ENCODE data around the gene ACSS1.

The ACSS1 gene

DNA sequence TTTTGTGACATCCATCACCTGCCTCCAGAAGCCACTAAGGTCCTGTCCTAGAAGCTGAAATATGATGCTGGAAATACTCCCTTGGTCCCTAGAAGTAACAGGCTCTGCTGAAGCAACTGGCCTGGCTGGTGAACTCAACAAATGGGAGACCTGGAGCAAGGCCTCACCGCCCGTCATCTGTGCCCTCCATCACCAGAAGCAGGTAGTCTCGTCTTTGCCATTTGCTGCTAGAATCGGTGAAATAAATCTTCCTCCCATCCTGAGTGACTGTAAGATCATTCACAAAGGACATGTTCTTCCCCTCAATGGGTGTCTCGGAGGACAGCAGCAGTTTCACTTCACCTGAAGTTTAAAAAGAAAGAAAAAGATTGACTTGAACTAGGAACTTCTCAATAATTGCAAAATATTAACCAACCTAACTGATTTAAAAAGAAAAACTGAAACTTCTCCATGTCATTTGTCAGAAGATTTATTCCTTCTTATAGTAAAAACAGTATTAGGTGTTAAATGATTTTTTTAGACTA is 87.8 kb downstream of the ACSS1 start:
- DNase-seq: no peak

DNA sequence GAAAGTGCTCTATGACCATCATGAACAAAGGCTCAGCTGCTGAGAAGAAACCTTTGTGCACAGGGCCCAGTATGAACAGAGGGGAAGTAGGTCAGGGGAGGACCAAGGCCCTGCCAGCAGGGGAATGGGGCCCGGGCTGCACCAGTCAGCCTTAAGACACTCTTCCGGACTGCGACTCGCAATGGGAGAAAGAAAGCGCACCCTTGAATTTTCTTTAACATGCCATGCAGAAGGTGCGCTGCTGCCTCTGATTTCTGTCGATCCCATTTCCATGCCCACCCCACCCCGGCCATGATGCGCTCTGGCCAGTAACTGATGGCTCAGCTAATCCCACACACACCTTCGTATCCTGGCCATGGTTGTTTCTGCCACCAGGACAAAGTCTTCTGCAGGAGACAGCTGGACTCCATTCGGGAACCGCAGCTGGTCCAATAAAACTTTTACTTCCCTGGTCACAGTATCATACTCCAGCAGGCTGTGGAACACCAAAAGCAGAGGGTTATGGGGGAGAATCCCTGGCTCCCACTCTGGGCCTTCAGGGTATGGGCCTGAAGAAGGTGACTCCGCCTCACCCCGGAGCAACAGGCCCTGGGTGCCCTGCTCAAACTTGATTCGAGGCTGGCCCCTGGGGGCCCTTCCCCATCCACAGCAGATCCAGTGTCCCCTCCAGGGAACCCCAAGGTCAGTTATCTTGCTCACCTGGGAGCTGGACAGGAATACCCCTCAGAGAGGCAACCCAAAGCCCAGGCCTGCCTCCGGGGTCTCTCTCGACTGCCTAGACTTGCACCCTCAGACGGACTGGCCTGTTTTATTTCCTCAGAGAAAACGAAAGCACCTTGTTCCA is 88.5 kb downstream of the ACSS1 start:
- no peak for DNase-seq

DNA sequence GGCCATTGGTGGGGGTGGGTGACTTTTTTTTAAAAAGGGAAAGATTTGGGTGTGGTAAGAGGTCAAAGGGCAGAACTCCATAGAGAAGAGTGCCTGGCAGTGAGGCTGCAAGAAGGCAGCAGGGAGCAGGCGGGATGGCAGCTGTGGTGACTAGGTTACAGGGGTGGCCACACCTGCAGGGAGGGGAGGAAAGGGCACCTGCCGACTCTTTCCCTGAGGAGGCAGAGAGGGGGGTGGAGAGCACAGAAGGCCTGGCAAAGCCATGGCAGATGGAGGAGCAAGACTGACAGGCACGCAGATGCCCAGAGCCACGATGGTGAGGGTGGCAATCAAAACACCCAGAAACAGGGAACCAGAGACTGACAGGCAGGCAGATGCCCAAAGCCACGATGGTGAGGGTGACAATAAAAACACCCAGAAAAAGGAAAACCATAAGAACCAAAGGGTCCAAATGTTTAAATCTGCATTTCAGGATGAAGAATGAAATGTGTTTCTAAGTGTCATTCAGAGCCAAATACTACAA is 89.6 kb downstream of the ACSS1 start:
- DNase-seq: no peak

DNA sequence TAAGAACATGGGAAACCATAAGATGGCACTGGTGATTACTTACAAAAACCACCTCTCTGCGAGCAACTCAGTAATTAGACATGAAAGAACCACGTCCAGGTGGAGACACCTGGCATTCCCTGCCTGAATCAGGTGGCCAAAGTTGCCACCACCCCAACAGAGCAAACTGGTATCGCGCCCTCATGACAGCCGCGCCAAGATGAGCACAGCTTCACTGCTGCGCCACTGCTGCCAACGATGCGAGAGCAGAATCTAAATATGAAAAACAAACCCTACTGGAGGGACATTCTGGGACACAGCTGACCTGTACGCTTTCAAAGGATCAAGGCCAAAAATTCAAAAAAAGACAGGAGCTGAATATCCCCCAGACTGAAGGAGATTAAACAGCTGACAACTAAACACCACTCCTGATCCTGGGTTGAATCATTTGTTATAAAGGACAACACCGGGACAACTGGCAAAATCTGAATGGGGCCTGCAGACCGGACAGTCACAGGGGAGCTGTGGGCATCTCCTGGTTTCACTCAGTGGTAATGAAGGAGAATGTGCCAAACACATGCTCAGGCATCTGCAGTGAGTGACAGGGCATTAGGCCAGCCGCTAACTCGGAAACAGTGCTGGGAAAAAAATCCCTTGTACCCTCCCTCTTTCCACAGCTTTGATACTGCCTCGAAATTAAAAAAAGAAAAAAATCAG is 91.5 kb downstream of the ACSS1 start:
- DNase-seq: no peak

DNA sequence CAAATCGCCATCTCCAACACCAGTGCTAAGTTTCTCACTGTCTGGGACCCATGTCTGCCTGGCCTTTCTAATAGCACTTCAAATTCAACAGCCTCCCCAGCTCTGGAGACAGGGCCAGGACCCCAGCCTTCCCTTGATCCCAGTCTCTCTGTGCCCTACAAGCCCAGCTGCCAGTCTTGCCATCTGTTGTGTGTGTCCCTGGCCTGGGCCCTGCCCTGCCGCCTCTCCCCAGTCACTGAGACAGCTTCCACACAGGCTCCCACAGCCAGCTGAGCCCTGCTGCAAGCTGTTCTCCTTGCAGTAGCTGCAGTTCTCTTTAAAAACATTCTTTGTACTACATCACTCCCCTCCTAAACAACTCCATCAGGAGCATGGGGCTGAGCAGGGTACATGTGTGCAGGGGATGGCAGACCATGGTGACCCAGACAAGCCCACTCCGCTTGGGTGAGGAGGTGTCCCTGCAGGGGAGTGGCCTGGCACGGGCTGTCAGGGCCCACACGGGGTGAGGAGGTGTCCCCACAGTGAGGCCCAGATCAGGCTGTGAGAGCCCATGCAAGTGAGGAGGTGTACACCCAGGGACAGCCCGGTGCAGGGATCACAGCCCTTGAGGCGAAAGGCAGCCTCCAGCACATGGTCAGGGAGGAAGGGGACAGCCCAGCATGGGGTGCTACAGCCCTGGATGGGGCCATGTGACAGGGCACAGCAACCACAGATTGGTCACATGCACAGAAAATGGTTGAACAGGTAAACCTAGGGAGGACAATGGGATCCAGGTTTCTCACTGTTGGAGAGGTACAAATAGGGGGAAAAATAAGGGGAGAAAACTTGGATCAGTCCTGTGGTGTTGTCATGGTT is 92.6 kb downstream of the ACSS1 start:
- no peak for DNase-seq

DNA sequence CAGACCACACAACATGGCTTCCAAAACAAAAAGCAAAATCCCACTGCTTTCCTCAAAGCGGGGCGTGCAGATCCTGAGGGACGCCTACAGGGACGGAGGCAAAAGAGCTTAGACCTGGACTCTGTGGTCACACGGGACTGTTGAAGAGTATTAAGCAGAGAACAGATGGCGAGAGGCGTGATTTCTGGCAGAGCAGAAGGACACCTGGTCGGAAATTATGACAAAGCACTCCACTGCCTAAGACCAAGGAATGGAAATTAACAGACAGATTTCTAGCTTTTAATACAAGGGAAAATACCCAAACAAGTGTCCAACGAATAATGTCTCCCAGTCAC is 93.5 kb downstream of the ACSS1 start:
- DNase-seq: no peak

DNA sequence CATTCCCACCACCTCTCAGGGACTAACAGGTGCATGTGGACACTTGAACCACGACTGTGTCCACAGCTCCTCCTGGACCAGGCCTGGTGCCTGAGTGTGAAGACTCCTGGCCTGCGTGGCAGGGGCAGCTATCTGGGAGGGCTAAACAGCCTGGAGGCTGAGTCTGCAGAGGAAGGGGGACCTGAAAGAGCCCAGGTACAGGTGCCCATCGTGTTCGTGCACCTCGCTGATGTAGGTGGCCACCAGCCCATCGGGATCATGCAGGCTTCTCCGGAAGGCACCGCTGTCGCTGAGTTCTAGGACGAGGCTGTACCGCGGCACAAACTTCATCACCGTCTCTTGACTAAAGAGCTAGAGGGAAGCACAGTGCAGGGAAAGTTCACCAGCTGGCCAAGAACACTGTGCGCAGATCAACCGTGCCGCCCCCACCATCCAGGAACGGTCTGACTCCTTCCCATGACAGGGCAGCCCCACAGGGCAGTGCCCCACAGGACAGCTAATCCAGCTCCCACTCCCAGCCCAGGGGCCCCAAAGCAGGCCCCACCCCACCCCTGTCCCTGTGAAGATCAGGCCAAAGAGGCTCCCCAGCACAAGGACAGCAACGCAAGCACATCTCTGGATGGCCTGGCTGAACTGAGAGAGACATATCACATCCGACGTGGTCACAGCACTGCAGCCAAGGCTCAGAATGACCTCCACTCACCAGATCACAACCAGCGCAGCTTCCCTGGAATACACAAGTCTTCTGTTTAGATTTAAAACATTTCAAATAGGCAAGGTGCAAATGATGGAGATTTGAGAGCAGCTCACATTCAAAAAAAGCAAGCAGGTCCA is 94.0 kb downstream of the ACSS1 start:
- DNase-seq: no peak

DNA sequence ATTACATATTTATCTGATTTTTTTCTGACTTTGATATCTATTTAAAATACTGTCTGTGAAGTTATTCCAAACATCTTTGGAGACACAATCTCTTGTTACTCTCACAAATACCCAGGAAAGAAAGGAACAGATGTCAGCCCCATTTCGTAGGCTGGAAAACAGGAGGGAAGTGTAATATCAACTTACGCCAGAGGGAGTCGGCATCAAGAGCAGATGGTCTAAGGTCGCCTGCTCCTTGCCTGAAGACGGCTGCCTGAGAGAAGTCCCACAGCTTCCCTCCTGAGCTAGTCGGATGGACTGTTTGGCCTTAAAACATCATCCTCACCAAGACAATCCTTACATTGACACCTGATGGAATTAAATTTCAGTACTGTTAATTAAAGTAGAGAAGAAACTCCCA is 95.4 kb downstream of the ACSS1 start:
- no peak for DNase-seq

DNA sequence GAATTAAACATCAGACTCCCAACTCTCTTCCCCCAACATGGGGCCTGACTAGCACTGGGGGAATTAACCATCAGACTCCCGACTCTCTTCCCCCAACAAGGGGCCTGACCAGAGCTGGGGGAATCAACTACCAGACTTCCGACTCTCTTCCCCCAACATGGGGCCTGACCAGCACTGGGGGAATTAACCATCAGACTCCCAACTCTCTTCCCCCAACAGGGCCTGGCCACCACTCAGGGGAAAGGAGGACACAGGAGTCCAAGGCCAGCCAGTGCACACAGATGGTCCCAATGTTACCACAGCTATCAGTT is 95.8 kb downstream of the ACSS1 start:
- no peak for DNase-seq

DNA sequence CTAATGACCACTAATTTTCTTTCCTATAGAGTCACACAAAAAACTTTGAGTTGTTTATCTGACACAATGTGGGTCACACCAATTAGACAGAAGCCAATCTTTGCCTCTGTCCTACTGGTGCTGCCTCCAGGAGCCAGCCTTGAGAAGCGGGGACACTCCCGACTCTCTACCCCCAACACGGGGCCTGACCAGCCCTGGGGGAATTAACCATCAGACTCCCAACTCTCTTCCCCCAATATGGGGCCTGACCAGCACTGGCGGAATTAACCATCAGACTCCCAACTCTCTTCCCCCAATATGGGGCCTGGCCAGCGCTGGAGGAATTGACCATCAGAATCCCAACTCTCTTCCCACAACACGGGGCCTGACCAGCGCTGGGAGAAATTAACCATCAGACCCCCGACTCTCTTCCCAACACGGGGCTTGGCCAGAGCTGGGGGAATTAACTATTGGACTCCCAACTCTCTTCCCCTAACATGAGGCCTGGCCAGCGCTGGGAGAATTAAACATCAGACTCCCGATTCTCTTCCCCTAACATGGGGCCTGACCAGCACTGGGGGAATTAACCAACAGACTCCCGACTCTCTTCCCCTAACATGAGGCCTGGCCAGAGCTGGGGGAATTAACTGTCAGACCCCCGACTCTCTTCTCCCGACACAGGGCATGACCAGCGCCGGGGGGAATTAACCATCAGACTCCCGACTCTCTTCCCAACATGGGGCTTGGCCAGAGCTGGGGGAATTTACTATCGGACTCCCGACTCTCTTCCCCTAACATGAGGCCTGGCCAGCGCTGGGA is 96.4 kb downstream of the ACSS1 start:
- DNase-seq: no peak

DNA sequence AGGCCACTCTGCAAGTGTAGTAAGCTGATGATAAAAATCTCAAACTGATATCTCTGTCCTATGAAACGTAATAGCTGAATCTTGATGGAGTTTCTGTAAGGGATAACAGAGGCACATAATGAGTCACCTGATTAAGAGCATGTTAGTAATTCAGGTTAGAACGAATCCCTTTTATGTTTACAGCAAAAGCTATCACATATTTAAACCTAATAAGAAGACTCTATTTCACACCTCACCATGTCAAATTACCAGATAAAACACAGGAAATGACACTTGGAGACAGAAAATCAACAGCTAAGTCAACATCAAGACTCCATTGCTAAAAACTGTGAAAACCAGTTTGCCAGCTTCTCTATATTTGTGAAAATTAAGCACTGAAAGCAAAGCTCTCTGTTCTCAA is 97.1 kb downstream of the ACSS1 start:
- no peak for DNase-seq

DNA sequence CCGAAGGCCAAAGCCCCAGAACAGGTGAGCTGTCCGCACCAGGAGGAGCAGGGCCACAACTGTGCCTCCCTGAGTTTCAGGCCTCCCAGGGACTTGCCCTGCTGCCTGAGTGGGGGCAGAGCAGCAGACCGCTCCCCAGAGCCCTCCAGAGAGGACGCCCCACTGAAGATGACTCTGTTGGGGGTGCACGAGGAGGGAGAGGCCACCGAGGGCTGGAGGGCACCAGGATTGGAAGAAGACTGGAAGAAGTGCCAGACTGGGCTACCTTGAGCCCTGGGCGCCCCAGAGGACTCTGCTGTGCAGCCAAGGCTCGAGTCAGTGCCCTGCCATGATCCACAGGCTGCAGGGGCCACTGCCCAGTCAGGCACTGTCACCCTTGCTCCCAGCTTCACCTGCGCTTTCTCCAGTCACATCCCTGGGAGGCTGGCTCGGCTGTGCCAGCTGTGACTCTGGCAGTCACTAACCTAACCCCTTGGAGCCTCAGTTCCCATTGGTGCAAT is 97.6 kb downstream of the ACSS1 start:
- DNase-seq: no peak

DNA sequence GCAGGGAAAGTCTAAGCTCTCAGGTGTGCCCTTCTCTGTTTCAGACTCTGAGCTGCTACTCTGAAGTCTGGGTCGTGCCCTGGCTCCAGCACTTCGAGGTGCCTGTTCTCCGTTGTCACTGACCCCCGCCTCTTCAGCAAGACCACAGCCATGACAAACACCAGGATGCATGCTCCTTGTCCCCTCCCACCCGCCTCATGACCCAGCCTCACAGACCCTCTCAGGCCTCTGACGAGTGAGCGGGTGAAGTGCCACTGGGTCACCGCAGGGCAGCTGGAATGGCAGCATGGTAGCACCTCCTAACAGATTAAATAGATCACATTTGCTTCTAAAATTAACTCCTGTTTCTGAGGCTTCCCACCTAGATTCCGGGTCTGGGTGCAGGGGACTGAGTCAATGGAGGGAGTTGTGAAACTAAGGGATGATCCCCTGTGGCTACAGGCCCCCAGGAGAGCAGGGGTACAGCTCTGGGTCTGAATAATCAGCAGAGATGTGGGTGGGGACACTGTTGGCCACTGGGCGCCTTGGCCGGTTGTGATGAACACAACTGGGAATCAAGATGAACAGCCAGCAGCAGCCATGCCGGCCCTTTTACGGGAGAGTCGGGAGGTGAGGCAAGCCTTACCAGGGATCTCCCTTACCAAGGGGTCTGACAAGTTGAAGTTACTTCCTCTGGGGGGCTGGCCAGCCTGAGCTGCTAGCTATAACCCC is 98.2 kb downstream of the ACSS1 start:
- no peak for DNase-seq

DNA sequence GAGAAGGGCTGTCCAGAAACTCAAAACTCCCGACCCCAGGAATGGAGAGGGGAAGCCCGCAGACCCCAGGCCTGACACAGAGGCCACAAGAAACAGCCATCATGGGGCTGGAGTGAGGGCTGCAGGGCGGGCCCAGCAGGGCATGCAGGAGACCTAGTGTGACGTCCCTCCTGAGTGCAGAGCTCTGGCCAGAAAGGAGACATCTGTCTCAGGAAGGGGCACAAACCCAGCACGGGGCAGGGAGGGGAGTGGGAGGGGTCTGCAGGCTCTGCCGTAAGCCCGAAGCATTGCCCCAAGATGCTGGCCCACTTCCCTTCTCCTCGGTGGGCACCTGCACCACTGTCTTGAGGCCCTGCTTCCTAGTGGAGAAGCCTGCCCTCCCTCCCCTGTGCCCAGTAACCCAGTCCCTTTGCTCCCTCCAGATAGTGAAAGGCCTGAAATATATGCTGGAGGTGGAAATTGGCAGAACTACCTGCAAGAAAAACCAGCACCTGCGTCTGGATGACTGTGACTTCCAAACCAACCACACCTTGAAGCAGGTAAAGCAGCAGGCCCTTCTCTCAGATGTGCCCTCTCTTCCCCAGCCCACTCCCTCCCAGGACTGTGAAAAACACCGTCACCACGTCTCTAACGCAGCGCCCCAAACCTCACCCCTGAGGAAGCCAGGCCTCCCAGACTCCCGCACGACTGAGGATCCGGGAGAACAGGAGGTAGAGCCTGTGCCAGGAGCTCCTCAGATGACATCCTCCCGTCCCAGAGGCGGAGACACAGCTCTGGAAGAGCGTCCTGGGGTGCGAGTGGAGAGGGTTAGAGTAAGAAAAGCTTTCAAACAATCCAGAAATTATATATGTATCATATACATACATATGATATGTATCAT is 99.2 kb downstream of the ACSS1 start:
- DNase-seq: no peak

DNA sequence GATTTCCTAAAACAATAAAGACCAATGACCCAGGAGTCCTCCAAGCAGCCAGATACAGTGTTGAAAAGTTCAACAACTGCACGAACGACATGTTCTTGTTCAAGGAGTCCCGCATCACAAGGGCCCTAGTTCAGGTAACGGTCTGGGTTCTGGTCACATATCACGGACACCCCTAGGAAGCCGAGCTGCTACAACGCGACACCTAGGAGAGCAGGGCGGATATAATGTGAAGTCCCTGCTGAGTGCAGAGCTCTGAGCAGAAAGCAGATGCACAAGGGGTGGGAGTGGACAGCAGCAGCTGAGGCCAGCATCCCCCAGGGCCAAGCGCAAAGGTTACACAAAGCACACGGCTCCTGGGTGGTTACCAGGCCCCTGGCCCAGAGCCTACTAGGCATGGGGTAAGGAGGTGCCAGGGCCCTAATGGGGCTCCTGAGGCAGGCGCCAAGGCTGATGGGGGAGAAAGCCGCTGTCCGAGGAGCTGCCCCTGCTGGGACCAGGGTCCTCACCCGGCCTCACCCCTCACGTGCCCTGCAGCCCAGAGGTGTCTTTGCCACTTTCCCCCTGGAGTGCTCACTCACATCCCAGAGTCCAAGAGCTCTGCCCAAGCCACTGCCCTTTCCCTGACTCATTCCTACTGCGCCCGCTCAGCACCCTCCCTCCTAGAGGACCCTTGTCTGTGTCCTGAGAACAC is 100.5 kb downstream of the ACSS1 start:
- no peak for DNase-seq
